Right kidney (tissue), 1 donor: ENCODE results near the gene APBA2.
"Not testable (repeated sequence)": the region's sequence is repeated elsewhere in the genome, so short reads cannot be mapped to it uniquely, and the experiment has no call there.

Source experiments
- DNase-seq: peaks from one replicate; pipeline ENCODE4 v3.0.0-alpha.2; 2016

APBA2 gene

DNA sequence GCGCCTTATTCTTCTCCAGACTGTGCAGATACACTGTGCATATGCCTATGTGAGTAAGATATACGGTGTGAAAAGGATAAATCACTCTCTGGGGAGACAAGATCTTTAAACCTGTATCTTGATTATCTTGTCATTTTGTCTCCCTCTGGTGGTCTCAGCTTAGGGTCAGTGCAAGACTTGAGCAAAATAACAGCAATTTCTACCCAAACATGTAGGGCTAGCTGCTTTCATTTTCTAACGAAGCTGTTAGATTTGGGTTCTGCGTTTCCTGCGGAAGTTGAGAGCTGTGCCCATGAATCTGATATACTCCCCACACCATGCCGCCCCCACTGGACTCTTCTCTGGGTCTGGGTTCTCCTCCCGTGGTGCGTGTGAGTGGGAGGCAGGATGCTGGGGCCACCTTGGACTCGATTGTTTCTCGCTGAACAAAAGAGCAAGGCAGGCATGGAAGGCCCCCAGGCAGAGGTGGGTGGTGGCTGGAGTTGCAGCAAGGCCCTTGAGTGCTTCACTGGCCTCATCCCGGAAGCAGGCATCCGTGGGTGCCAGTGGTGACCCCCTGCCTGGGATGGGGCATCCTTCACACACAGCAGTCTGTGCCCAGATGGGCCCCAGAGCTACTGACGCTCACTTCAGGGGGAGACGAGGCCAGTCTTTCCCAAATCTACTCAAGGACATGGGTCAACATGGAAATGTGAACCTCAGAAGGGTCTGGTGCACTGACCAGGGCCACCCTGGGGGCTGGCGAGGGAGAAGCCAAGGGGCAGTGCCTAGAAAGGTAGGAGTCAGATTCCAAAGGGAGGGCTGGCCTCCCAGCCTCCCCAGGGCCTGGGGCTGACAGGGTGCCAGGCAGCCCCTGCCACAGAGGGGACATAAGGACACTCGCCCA is 204.2 kb downstream of the APBA2 start:
- no peak for DNase-seq

DNA sequence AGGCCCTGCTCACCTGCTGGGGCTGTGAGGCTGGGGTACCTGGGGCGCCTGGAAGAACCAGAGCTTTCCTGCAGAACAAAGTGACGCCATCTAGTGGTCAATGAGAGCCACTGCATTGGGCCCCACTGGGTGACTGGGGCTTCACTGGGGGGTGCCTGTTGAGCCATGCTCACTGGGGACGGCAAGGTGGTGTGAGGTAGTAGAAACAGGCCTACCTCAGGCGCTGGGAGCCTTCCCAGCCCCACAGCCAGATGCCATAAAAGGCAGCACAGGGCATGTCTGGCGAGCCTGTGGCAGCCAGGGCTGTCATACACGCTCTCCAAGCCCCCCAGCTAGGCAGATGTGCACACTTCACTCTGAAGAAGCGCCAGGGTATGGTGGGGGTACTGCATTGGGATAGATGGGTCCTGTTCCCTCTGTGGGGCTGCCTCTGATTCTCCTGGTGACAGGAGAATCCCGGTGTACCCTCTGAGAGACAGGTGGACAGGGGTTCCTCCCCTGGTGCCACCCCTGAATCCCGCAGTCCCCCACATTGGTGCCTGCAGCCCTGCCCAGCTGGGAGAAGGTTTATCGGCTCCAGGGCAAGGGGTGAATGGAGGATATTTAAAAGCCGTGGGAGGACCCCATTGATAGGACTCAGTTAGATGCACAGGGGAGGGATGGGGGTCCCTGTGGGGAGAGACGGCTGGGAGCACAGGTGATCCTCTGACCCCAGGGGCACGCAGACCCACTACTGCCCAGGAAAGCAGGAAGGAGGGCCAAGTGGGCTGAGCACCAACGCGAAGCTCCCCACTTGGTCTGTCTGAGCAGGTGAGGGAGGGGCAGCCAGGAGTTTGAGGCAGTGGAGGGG is 205.1 kb downstream of the APBA2 start:
- no peak for DNase-seq

DNA sequence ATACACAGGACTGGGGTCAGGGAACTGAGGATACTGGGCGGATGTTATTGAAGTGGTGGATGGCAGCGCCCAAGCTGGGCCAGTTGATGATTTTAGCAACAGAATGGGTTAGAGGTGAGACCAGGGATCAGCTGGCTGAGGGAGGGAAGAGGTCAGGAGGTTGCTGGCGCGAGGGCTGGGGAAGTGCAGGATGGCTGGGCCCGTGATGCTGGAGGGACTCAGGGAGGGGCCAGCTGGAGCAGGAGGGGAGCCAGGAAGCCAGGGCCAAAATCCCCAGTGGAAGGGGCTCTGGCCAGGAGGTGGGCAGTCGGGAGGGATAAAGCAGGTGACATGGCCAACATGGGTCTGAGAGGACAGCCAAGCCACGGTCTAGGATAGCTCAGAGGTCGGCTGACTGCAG is 205.9 kb downstream of the APBA2 start:
- no peak for DNase-seq

DNA sequence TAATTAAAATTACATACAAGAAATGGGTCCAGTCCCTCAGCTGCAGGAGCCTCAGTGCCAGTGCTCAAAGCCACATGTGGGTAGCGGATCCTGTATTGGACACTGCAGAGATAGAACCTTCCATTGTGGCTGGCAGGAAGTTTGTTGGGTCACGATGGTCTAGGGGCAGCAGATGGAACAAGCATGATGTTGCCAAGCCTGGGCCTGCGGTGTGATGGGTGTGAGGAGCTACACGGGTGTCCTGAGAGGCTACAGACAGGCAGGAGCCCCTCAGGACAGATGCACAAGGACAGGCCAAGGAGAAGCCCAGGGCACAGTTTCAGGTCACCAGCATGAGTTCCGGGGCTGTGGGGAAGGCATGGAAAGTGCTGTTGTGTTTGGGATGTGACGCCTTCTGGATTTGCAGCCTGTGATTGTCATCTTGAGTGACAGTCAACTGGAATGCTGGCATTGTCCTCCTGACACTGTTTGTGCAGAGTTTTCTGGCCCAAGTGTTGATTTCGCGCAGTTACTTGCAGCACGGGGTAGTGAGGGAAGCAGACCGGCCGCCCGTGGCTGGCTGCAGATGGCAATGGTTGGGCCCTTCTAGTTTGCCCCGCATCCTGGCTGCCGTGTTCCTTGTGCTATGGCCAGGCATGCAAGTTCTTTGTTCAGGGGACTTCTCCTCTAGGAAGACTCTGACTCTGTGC is 206.7 kb downstream of the APBA2 start:
- no peak for DNase-seq

DNA sequence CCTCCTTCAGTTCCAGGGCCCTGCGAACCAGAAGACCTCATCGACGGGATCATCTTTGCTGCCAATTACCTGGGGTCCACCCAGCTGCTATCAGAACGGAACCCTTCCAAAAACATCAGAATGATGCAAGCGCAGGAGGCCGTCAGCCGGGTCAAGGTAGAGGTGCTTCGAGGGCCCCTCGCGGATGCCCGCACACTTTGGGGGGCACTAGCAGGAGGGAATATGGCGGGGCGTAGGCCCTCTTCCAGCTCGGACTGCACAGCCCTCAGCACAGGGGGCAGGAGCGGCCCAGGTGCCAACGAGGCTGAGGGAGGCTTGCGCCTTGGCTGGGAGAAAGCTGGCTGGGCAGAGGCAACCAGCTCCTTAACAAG is 207.3 kb downstream of the APBA2 start:
- DNase-seq, result no peak

DNA sequence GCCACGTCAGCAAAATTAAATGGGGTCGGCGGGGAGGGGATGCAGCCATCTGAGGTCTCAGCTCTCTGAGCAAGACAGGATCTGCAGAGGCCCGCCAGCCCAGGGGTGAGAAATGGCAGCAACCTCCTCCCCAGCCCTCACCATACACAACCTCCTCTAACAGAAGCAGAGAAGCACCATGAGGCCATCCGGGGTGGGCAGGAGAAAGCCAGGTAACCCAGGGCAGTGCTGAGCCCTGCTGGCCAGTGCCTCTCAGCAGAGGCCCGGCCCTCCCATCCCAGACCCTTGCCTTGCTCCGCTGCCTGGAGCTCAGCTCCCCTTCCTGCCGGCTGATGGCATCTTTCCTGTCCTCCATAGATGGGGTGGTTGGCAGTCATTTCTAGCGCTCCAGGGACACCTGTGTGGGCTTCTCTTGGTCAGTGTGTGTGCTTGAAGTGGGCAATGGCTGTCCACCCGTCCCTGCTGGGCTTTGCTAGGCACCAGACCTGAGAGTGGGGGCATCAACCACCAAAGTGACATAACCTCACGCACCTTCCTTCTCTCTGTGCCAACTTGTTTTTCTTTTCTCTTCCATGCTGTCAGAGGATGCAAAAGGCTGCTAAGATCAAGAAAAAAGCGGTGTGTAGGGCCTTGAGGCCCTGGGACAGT is 208.0 kb downstream of the APBA2 start:
- DNase-seq, result no peak

DNA sequence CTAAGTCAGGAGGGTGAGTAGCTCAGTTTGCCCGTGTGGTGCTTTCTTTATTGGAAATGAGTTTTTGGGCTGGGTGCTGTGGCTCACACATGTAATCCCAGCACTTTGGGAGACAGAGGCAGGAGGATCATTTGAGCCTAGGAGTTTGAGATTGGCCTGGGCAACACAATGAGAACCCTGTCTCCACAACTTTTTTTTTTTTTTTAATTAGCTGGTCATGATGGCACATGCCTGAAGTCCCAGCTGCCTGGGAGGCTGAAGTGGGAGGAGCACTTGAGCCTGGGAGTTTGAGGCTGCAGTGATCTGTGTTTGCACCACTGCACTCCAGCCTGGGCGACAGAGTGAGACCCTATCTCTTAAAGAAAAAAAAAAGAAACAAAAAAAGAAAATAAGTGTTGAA is 208.9 kb downstream of the APBA2 start:
- DNase-seq, result no peak

DNA sequence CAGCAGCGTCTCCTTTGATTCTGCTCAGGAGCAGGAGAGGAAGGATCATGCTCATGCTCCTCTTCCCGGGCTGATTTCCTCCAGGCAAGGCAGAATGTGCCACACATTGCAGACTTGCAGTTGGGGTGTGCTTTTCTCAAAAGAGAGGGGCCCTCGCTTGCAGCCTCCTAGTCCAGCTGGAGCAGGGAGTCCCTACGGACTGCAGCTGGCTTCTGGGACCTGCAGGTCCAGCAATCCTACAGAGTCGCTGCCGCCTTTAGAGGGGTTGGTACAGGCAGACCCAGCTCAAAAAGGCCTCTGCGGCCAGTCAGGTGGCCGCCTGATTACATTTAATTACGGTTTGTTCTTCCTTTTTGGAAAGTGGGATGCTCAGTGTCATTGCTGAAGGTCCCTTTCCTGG is 210.0 kb downstream of the APBA2 start:
- no peak for DNase-seq

DNA sequence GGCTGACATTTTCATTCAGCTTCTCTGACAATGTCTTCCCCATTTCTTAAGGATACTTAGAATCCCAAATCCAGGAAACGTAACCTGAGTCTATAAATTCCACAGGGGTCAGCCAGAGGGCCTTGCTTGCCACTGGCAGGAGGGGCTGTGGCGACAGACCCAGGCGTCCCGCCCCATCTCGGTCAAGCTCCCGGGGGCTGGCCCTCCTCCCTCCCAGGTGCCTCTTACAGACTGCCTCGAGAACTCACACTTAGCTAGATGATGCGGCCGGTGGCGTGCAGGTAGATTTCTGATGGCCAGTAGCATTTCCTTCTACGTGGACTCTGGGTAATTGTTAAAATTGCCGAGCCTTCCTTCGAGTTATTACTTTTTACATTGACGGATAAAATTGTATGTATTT is 211.4 kb downstream of the APBA2 start:
- DNase-seq, result no peak

DNA sequence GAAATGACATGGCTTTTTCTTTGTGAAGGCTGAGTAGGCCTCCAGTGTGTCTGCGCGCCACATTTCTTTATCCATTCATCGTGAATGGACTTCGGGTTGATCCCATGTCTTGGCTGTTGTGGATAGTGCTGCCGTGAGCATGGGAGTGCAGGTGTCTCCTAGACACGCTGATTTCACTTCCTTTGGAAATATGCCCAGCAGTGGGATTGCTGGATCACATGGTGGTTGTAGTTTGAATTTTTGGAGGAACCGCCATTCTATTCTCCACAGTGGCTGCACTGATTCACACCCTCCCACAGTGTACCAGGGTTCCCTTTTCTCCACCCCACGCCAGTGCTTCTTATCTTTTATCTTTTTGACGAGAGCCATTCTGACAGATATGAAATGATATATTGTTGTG is 212.2 kb downstream of the APBA2 start:
- DNase-seq, result no peak

DNA sequence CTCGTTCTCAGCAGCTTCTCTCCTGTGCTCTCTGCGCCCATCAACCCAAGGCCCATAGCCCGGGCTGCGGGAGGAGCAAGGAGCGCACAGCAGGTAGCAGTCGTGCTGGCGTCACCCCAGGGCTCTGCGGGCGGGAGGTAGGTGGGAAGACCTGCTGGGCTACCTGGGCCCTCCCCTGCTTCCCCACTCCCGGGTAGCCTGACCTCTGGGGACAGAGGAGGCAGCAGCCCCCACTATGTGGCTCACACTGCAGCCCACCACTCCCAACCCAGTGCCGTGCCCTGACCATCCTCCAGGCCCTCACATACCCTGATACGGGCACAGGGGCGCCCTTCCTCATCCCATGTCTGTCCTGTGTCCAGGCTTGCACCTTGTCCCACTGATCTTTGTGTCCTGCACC is 212.9 kb downstream of the APBA2 start:
- no peak for DNase-seq

DNA sequence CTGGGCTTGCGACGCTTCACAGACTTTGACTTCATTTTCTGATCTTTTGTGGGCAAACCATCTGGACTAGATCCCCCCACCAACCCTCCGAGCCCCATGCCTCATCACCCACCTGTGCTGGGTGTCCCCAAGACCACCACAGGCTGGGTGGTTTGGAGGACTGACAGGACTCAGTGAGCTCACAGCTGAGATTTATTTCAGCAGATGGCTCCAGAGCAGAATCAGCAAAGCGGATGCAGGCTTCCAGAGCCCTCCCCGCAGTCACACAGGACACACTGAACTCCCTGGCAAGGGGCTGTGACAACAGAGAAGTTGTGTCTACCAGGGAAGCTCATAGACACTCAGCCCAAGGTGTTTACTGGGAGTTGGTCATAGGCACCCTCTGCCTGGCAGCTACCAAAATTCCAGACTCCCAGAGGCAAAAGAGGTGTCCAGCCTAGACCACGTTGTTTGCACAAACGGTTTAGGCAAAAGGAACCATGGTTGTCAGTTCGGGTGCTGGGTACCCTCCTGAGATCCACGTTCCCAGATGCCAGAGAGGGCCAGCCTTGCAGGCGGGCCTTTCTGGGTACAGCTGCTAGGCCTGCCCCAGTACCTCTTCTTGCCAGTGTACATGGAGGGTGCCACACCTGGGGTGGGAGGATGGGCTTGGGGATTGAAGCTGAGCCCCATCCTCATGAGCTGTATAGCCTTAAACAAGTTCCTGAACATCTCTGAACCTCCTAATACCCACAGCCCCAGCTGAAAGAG is 213.5 kb downstream of the APBA2 start:
- DNase-seq, result no peak

DNA sequence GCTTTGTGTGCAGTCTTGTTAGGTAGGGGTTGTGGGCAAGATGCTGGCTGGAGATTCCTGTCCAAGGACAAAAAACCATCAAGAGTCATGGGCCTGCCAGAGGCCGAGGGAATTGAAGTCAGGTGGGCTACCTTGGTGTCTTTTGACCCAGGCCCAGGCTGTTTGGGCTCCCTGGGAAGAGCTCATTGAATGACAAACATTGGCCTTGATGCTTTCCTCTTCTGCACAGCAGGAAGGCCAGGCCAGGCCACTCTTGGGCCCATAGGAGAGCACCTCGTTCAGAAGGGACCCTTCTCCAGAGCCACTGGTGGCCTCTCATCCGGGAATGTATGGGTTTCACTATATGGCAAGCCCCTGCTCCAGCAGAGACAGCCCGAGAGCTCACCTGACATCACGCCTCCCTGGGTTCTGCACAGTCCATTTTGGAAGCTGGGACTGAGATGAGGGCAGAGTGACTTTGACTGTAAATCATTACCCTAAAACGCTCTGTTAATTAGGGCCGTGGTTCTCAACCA is 214.8 kb downstream of the APBA2 start:
- DNase-seq, result no peak

DNA sequence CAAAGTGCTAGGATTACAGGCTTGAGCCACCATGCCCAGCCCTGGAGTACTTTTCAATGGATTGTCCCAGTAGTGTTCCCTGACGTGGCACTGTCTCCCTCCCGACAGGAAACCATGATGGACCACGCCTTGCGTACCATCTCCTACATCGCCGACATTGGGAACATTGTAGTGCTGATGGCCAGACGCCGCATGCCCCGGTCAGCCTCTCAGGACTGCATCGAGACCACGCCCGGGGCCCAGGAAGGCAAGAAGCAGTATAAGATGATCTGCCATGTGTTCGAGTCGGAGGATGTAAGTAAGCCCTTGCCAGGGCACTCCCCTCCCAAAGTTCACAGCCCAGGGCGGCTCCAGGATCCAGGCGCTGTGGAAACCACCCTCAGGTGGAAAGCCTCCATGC is 215.7 kb downstream of the APBA2 start:
- DNase-seq, result no peak

DNA sequence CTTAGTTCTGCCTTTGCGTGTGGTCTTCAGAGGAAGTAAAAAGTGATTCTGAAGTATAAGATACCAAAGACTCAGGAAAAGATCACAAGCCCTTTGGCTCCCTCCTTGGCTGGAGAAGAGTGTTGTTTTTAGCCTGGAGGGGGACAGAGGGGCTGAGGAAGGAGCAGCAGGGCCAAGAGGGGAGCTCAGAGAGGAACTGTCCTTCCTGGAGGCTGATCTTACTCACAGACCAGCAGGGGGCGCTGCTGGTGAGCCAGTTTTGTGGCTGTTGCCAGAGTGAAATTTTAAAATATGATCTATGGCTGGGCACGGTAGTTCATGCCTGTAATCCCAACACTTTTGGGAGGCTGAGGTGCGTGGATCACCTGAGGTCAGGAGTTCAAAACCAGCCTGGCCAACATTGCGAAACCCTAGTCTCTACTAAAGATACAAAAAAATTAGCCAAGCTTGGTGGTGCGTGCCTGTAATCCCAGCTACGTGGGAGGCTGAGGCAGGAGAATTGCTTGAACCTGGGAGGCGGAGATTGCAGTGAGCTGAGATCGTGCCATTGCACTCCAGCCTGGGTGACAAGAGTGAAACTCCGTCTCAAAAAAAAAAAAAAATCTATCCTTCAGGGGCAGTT is 216.5 kb downstream of the APBA2 start:
- not testable (repeated sequence) for DNase-seq

DNA sequence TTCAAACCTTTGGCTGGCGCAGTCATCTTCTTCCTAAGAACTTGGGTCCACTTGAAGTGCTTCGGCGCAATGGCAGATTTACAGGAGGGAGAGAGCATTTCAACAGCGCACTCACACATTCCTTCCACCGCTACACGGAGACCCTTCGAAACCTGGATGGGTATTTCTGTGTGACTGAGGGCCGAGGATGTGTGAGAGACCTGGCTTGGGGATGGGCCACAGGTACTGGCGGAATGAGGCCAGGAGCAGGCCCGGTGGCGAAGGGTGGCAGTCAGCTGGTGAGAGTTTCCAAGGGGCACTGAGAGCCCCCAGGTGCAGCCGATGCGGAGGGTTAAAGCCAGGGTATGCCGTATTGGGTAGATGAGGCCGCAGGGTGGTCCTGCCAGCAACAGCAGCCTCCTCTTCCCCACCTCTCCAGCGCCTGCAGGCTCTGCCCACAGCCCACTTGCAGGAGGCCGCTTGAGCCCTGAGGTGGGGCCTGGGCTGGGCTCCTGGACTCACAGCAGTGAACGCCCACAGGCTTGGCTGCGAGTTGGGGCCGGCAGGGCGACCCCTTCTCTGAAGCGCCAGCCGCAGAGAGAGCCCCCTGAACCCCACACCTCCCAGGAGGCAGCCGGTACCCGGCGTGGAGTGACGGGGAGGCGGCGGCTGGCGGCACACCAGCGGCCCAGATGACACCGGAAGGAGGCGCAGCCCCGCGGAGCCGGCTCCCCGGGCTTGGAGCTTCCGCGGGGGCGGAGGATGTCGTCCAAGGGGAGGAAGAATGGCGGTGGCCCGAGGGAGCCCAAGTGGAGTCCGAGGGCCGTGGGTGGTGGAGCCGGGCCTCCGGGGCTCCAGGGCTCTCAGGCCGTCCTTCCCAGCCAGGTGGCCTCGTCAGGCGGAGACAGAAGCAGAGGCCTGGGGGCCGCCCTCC is 217.4 kb downstream of the APBA2 start:
- DNase-seq, result peak; percentile 93

DNA sequence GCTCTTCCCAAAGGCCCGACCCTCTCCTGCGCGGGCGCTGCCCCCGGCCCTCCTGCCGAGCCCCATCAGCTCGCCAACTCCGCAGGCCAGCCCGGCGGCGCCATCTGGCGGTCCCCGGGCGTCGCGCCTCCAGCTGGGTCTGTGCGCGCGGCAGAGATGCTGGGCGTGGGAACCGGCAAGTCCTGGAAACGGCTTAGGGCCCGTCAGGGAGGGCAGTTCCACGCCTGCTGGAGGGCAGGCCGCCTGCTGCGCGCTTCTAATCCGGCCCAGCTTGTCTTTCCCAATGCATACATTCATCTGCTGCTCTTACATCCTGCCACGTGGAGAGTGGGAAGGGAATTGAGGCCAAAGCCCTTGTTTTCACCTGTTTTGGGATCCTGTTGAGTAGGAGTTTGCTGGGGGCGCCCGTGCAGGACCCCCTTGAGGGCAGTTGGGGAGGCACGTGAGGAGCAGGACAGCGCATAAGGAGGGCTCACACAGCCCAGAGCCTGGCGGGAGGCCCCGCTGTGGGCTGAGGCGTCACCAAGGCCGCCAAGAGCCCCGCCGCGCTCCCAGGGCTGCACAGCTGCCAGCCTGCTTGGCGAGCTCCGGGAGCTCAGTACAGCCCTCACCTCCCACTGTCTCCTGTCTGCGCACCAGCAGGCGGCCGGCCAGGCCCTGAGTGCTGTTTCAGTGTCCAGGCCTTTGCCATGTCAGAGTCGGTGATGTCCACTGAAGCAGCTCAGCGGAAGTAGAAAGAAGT is 218.2 kb downstream of the APBA2 start:
- DNase-seq, result no peak

DNA sequence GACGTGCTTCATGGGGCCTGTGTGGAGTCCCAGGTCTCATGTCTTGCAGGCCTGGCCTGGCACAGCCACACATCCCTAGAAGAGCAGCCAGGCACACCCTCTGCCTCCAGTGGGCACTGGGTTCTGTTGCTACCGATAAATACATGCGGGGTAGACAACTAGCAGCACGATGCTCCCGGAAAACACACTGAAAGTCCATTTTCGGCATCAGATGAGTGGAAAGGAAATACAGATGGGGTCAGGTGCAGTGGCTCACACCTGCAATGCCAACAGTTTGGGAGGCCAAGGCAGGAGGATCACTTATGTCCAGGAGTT is 218.7 kb downstream of the APBA2 start:
- no peak for DNase-seq

DNA sequence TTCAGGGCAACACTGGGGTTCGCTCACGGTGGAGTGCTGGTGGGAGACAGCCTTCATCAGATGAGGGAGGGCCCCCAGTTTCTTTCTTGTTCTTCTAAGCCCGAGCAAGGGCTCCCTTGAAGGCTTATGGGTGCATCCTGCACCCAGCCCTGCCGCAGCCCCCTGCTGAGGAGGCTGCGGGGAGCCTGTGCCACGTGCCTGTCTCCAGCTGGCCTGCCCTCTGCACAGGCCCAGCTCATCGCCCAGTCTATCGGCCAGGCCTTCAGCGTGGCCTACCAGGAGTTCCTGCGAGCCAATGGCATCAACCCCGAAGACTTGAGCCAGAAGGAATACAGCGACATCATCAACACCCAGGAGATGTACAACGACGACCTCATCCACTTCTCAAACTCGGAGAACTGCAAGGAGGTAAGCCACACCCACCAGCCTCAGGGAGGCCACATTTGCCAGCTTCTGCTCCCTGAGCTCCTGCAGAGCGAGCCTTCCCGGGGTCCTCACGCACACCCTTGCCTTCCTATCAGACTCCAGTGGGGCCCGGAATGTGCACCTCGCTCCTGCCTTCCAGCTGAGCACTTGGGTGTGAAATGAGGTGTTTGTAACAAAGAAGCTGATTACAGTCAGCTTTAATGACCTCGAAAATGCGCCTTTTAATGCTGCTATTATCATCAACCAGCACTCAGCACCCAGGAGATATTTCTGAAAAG is 219.5 kb downstream of the APBA2 start:
- DNase-seq, result no peak
